AG04449 (cell line): ENCODE measurements around the gene SLC15A5.

Experiments used
- CTCF ChIA-PET: fragments of 350-600 bp; formaldehyde crosslinking; extraction: SDS; loops from one replicate; lab custom pipeline; 2021; ENCODE audit warnings: antibody characterized with exemption; lab: Yijun Ruan, JAX
- POLR2A ChIA-PET: fragments of 400-600, 350-600 bp; formaldehyde crosslinking; extraction: SDS; loops from one replicate; lab custom pipeline; 2020; ENCODE audit warnings: antibody characterized with exemption, inconsistent platforms; lab: Yijun Ruan, JAX
- DNase-seq: peaks from one replicate; pipeline ENCODE4 v3.0.0-alpha.2; 2010; ENCODE audit warnings: low read depth, low spot score
- H3K4me3 ChIP-seq: 2 replicates; pipeline ENCODE4 v1.5.1; 2011; ENCODE audit warnings: low read depth, mild to moderate bottlenecking, control low read depth, low read length
- TF ChIP-seq, protein P1 (sequence below): IDR thresholded peaks from one replicate; pipeline ENCODE4 v1.5.1; 2011; ENCODE audit warnings: mild to moderate bottlenecking, moderate library complexity, low read length, control low read depth, inconsistent platforms; ENCODE audit not compliant: insufficient read depth; ENCODE audit errors: missing control alignments

The SLC15A5 gene

GRCh38 chr12:16281157-16281556, 3.7 kb upstream of the SLC15A5 start:
- no peak for DNase-seq
- TF ChIP-seq, protein P1, sequence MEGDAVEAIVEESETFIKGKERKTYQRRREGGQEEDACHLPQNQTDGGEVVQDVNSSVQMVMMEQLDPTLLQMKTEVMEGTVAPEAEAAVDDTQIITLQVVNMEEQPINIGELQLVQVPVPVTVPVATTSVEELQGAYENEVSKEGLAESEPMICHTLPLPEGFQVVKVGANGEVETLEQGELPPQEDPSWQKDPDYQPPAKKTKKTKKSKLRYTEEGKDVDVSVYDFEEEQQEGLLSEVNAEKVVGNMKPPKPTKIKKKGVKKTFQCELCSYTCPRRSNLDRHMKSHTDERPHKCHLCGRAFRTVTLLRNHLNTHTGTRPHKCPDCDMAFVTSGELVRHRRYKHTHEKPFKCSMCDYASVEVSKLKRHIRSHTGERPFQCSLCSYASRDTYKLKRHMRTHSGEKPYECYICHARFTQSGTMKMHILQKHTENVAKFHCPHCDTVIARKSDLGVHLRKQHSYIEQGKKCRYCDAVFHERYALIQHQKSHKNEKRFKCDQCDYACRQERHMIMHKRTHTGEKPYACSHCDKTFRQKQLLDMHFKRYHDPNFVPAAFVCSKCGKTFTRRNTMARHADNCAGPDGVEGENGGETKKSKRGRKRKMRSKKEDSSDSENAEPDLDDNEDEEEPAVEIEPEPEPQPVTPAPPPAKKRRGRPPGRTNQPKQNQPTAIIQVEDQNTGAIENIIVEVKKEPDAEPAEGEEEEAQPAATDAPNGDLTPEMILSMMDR: no peak
- ChIA-PET POLR2A (no interaction called here), CTCF (no interaction called here)
- no peak overlapping the region for H3K4me3 ChIP-seq

- ChIA-PET POLR2A (no interaction called here), CTCF (no interaction called here)
- TF ChIP-seq, protein P1: no peak
- H3K4me3 ChIP-seq: no peak overlapping the region
- DNase-seq: no peak
Observed at GRCh38 chr12:16272222-16272621, 5.3 kb downstream of the SLC15A5 start.

- TF ChIP-seq, protein P1: no peak
- DNase-seq: no peak
- ChIA-PET CTCF (no interaction called here), POLR2A (no interaction called here)
- no peak overlapping the region for H3K4me3 ChIP-seq
Observed at GRCh38 chr12:16271062-16271461, 6.4 kb downstream of the SLC15A5 start.

GRCh38 chr12:16269946-16270345, 7.5 kb downstream of the SLC15A5 start:
- TF ChIP-seq, protein P1: no peak
- CTCF ChIA-PET: no interaction called here
- POLR2A ChIA-PET: no interaction called here
- no peak overlapping the region for H3K4me3 ChIP-seq
- no peak for DNase-seq

DNA sequence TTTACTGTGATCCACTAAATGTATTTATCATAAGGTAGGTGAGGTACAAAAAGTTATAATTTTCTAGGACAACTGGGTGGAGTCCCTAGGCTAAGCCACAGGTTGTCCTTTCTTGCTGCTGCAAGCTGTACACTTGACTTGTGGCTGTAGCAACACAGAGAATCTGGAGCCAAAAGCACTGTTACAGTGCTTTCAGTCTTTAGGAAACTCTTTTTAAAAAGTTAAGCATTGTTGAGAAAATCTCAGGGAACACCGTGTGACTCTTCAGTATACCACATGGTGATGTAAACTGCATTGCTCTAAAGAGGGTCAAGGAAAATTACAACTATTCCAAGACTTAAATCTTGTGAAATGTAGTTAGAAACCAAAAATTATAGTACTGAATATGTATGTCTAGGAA, 11.4 kb downstream of the SLC15A5 start:
- no peak overlapping the region for H3K4me3 ChIP-seq
- POLR2A ChIA-PET: no interaction called here
- TF ChIP-seq, protein P1: no peak
- CTCF ChIA-PET: no interaction called here
- DNase-seq: no peak

DNA sequence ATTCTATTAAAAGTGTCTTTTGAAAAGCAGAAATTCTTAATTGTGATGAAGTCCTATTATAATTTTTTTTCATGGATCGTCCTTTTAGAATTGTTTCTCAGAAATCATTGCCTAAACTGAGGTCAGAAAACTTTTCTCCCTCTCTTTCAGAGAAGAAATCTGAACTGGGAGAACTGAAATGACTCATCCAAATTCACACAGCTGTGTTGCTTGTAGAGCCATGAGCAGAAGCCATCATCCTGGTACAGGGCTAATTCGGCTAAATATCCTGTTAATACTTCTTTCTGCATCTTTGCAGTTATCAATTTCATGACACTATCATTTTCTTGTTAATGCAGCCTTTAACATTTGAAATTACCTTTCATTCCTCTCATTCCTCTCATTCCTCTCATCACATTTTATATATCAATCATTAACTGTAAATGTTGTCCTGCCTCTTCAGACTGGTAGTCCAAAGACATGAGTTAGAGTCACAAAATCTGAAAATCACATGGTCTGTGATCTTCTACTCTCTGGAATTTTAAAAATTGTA, 15.5 kb downstream of the SLC15A5 start:
- DNase-seq: no peak
- ChIA-PET CTCF (no interaction called here), POLR2A (no interaction called here)
- TF ChIP-seq, protein P1: no peak
- no peak overlapping the region for H3K4me3 ChIP-seq
